DND-41 (cell line): ENCODE measurements around the gene EHMT1.

ENCODE experiments used
- ATAC-seq: fragments of 200-7000 bp; cut with Tn5 transposase; 3 replicates; pipeline ENCODE4 v1.9.1; 2021; ENCODE audit warnings: low read depth; ENCODE audit not compliant: insufficient read depth
- DNase-seq: peaks from one replicate; pipeline ENCODE4 v3.0.0-alpha.2; 2020
- H2AFZ ChIP-seq: 2 replicates; pipeline ENCODE4 v1.6.0; 2012; ENCODE audit warnings: low read depth, low read length
- H3K27ac ChIP-seq: 2 replicates; pipeline ENCODE4 v1.5.1; 2012; ENCODE audit warnings: low read length, inconsistent platforms
- H3K27me3 ChIP-seq: fragments of 200-600 bp; sonication (generic); 2 replicates; pipeline ENCODE4 v1.6.0; 2012; ENCODE audit warnings: low read length, mild to moderate bottlenecking, inconsistent platforms; ENCODE audit not compliant: insufficient read depth, poor library complexity
- H3K36me3 ChIP-seq: 2 replicates; pipeline ENCODE4 v1.5.1; 2012; ENCODE audit warnings: low read length, inconsistent platforms; ENCODE audit not compliant: insufficient read depth
- H3K4me1 ChIP-seq: 2 replicates; pipeline ENCODE4 v1.5.1; 2012; ENCODE audit warnings: mild to moderate bottlenecking, low read length; ENCODE audit not compliant: insufficient read depth
- H3K4me2 ChIP-seq: 2 replicates; pipeline ENCODE4 v1.6.0; 2012; ENCODE audit warnings: mild to moderate bottlenecking, moderate library complexity, low read length, inconsistent platforms; ENCODE audit not compliant: insufficient read depth
- H3K4me3 ChIP-seq, 2 experiments: fragments of 200-600 bp in 1 of 2; shearing (Covaris generic) in 1 of 2; 2 replicates each; pipeline ENCODE4 v1.5.1; 2012 to 2016; ENCODE audit warnings: inconsistent platforms in 2 of 2, low read length in 2 of 2, mild to moderate bottlenecking in 2 of 2, low read depth in 1 of 2, moderate library complexity in 1 of 2
- H3K79me2 ChIP-seq: 2 replicates; pipeline ENCODE4 v1.6.0; 2012; ENCODE audit warnings: low read length, inconsistent platforms; ENCODE audit not compliant: insufficient read depth
- H3K9ac ChIP-seq: 2 replicates; pipeline ENCODE4 v1.6.0; 2012; ENCODE audit warnings: low read depth, mild to moderate bottlenecking, inconsistent platforms, low read length, moderate library complexity
- H3K9me3 ChIP-seq: 2 replicates; pipeline ENCODE4 v1.5.1; 2012; ENCODE audit warnings: low read length, moderate library complexity, mild to moderate bottlenecking, inconsistent platforms; ENCODE audit not compliant: insufficient read depth, severe bottlenecking
- H4K20me1 ChIP-seq: 2 replicates; pipeline ENCODE4 v1.6.0; 2012; ENCODE audit warnings: low read length; ENCODE audit not compliant: insufficient read depth
- EZH2 ChIP-seq: IDR thresholded peaks from 3 replicates; pipeline ENCODE4 v1.6.1; 2012; ENCODE audit warnings: borderline replicate concordance, low read depth, mild to moderate bottlenecking, moderate library complexity, low read length, inconsistent platforms; ENCODE audit not compliant: severe bottlenecking
- TF ChIP-seq, protein P1 (sequence below): IDR thresholded peaks from 2 replicates; pipeline ENCODE4 v1.5.1; 2012; ENCODE audit warnings: borderline replicate concordance, low read length, moderate library complexity, mild to moderate bottlenecking; ENCODE audit not compliant: poor library complexity, severe bottlenecking; ENCODE audit errors: extremely low read depth

EHMT1 gene

DNA sequence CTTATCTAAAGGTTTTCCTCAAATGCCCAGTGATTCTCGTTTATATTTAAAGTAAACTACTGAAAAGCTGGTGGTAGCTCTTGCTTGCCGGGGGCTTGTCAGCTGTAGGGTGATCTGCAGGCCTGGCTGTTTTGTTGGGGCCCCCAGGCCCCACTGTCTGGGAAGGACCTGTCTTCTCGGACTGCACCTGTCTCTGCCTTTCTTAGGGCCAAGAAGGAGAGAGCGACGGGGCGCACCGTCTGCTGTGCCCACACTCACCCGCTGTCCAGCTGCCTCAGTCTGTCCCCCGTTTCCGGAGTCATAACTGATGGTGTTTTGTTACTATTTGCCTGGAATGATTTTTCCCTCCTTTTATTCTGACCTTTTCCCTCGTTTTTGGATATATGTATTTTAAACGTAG, 164.7 kb downstream of the EHMT1 start:
- H3K36me3 ChIP-seq, result peaks cover 84% of the 10 kb centered on the region
- peaks cover 6% of the 10 kb centered on the region; the same call in 1 of the 2 replicates for H4K20me1 ChIP-seq
- DNase-seq (no peak), ATAC-seq (no peak)
- H3K79me2 ChIP-seq, result 0 out of 2 replicates have a peak, but pooled peaks cover 2% of the 10 kb centered on the region
- H3K9me3 ChIP-seq, result no peaks in the 10 kb centered on the region
- no peak overlapping the region for H3K9ac ChIP-seq
- no peaks in the 10 kb centered on the region for H3K4me1 ChIP-seq
- no peak overlapping the region for H3K4me3 ChIP-seq
- no peak for TF ChIP-seq EZH2
- TF ChIP-seq, protein P1, sequence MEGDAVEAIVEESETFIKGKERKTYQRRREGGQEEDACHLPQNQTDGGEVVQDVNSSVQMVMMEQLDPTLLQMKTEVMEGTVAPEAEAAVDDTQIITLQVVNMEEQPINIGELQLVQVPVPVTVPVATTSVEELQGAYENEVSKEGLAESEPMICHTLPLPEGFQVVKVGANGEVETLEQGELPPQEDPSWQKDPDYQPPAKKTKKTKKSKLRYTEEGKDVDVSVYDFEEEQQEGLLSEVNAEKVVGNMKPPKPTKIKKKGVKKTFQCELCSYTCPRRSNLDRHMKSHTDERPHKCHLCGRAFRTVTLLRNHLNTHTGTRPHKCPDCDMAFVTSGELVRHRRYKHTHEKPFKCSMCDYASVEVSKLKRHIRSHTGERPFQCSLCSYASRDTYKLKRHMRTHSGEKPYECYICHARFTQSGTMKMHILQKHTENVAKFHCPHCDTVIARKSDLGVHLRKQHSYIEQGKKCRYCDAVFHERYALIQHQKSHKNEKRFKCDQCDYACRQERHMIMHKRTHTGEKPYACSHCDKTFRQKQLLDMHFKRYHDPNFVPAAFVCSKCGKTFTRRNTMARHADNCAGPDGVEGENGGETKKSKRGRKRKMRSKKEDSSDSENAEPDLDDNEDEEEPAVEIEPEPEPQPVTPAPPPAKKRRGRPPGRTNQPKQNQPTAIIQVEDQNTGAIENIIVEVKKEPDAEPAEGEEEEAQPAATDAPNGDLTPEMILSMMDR, result no peak
- no peak overlapping the region for H3K4me2 ChIP-seq
- H2AFZ ChIP-seq, result no peak overlapping the region
- H3K27me3 ChIP-seq, result no peaks in the 10 kb centered on the region
- no peak overlapping the region for H3K27ac ChIP-seq

DNA sequence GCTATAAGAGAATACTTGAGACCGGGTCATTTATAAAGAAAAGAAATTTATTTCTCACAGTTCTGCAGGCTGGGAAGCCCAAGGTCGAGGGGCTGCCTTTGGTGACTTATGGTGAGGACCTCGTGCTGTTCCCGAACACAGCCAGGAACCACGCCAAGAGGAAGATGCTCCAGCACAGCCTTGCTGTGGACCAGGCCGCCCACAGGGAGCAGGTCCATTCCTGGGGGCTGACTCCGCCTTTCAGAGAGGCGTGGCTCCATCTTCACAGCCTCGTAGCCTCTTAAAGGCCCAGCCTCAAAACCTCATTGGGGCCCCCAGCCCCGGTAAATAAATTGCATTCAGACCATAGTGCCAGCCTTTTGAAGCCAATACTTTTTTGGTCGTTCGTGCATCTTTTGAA, 165.2 kb downstream of the EHMT1 start:
- Histone ChIP-seq H3K9ac (no peak overlapping the region), H3K4me3 (no peak overlapping the region), H4K20me1 (peaks cover 6% of the 10 kb centered on the region; the same call in 1 of the 2 replicates), H3K79me2 (0 out of 2 replicates have a peak, but pooled peaks cover 2% of the 10 kb centered on the region), H2AFZ (no peak overlapping the region), H3K27ac (no peak overlapping the region), H3K4me2 (no peak overlapping the region), H3K9me3 (no peaks in the 10 kb centered on the region), H3K4me1 (no peaks in the 10 kb centered on the region), H3K36me3 (peaks cover 78% of the 10 kb centered on the region), H3K27me3 (no peaks in the 10 kb centered on the region)
- DNase-seq (no peak), ATAC-seq (no peak)
- no peak for TF ChIP-seq EZH2
- TF ChIP-seq, protein P1, result no peak

DNA sequence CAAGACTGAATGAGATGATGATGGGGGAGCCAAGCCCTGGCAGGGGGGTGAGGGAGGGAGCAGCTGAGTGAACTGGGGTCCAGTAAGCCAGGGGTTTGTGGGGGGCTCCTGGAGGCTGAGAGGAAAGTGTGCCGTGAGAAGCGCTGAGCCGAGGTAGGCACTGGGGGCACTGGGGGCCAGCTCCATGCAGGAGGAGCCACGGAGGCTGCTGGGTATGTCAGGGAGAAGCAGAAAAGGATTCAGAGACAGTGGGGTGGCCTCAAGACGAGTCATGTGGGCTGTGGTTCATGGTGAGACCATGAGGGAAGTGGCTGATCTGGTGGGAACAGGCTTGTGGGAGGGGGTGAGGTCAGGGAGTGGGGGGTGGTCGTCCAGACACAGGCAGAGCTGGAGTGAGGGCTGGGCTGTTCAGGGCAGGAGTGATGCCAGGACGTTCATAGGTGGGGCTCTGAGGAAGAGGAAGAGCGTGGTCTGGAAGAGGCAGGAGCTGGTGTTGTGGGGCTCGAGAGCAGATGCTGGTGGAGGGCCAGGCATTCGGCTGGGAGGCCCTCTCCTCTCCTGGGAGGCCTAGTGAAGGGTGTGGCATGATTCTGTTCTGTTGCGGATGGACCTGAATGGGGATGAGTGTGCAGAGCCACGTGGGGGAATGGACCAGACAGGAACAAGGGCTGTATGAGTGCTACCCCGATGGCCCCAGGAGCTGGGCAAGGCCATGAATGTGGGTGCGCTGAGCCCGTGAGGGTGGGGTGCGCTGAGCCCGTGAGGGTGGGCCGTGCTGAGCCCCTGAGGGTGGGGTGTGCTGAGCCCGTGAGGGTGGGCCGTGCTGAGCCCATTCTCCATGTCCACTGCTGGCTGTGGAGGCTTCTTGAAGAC, 166.1 kb downstream of the EHMT1 start:
- no peak for ATAC-seq
- H3K27ac ChIP-seq, result no peak overlapping the region
- no peak overlapping the region for H3K4me2 ChIP-seq
- H3K9ac ChIP-seq, result no peak overlapping the region
- H3K4me3 ChIP-seq, result no peak overlapping the region
- no peaks in the 10 kb centered on the region for H3K27me3 ChIP-seq
- no peak overlapping the region for H2AFZ ChIP-seq
- no peak for DNase-seq
- no peaks in the 10 kb centered on the region for H3K9me3 ChIP-seq
- no peak for TF ChIP-seq EZH2
- TF ChIP-seq, protein P1, result no peak
- H3K36me3 ChIP-seq, result peaks cover 73% of the 10 kb centered on the region
- H4K20me1 ChIP-seq, result peaks cover 6% of the 10 kb centered on the region; the same call in 1 of the 2 replicates
- H3K79me2 ChIP-seq, result 0 out of 2 replicates have a peak, but pooled peaks cover 2% of the 10 kb centered on the region
- no peaks in the 10 kb centered on the region for H3K4me1 ChIP-seq
